IgD-negative memory B cell (primary cell): Measurements from ENCODE around the gene ADAMTS6. TPM values are rescaled to one million over a fixed set of nuclear protein-coding genes. Genes with fewer than 3 reads are reported as not detected.

Experiments
- H3K27ac Mint-ChIP-seq, 3 donors: one replicate each; pipeline ENCODE4 v1.8.0; 2020 to 2022; ENCODE audit warnings: mild to moderate bottlenecking in 3 of 3, mixed read lengths in 3 of 3, moderate library complexity in 1 of 3
- H3K27me3 Mint-ChIP-seq: one replicate; pipeline ENCODE4 v1.8.0; 2021; ENCODE audit warnings: mixed read lengths
- H3K36me3 Mint-ChIP-seq: one replicate; pipeline ENCODE4 v1.8.0; 2020; ENCODE audit warnings: mild to moderate bottlenecking, mixed read lengths
- H3K4me1 Mint-ChIP-seq, 3 donors: one replicate each; pipeline ENCODE4 v1.8.0; 2020 to 2022; ENCODE audit warnings: mixed read lengths in 3 of 3, mild to moderate bottlenecking in 1 of 3
- H3K4me3 Mint-ChIP-seq, 4 donors: one replicate each; pipeline ENCODE4 v1.8.0; 2020 to 2022; ENCODE audit warnings: mild to moderate bottlenecking in 4 of 4, mixed read lengths in 4 of 4, moderate library complexity in 3 of 4
- H3K9me3 Mint-ChIP-seq, 3 donors: one replicate each; pipeline ENCODE4 v1.8.0; 2020 to 2021; ENCODE audit warnings: mixed read lengths in 3 of 3, mild to moderate bottlenecking in 1 of 3
- polyA plus RNA-seq: library from polyadenylated mRNA; unstranded; fragments of 300-500 nt; fragmentation: Illumina TruSeq; gene quantifications from one replicate; pipeline ENCODE4 v1.2.3, GENCODE V29; 2021

ADAMTS6 gene
- polyA plus RNA-seq, 1 donor from 2014 or later: 0.88 TPM

- no peaks in the 10 kb centered on the region for H3K9me3 Mint-ChIP-seq
- H3K4me3 Mint-ChIP-seq: no peak overlapping the region
- H3K27me3 Mint-ChIP-seq: no peaks in the 10 kb centered on the region
- no peaks in the 10 kb centered on the region for H3K4me1 Mint-ChIP-seq
- peaks cover 4% of the 10 kb centered on the region for H3K36me3 Mint-ChIP-seq
- no peak overlapping the region for H3K27ac Mint-ChIP-seq
These were observed 220.2 kb downstream of the ADAMTS6 start for GRCh38 chr5:65261499-65261898.

GRCh38 chr5:65255294-65255693 is 226.4 kb downstream of the ADAMTS6 start:
- no peaks in the 10 kb centered on the region for H3K4me1 Mint-ChIP-seq
- no peak overlapping the region for H3K27ac Mint-ChIP-seq
- H3K27me3 Mint-ChIP-seq: no peaks in the 10 kb centered on the region
- H3K9me3 Mint-ChIP-seq: no peaks in the 10 kb centered on the region
- no peak overlapping the region for H3K4me3 Mint-ChIP-seq
- peaks cover 4% of the 10 kb centered on the region for H3K36me3 Mint-ChIP-seq

GRCh38 chr5:65252977-65253376 is 228.7 kb downstream of the ADAMTS6 start:
- no peaks in the 10 kb centered on the region for H3K27me3 Mint-ChIP-seq
- H3K36me3 Mint-ChIP-seq: no peaks in the 10 kb centered on the region
- no peaks in the 10 kb centered on the region for H3K9me3 Mint-ChIP-seq
- no peak overlapping the region for H3K4me3 Mint-ChIP-seq
- H3K27ac Mint-ChIP-seq: no peak overlapping the region
- H3K4me1 Mint-ChIP-seq: no peaks in the 10 kb centered on the region

- Mint-ChIP-seq H3K4me1 (no peaks in the 10 kb centered on the region), H3K36me3 (no peaks in the 10 kb centered on the region), H3K4me3 (no peak overlapping the region), H3K27ac (no peak overlapping the region), H3K9me3 (no peaks in the 10 kb centered on the region), H3K27me3 (no peaks in the 10 kb centered on the region)
These were observed 232.8 kb downstream of the ADAMTS6 start for GRCh38 chr5:65248896-65249295.

- Mint-ChIP-seq H3K27ac (no peak overlapping the region), H3K4me3 (no peak overlapping the region), H3K4me1 (no peaks in the 10 kb centered on the region), H3K36me3 (no peaks in the 10 kb centered on the region), H3K9me3 (no peaks in the 10 kb centered on the region), H3K27me3 (no peaks in the 10 kb centered on the region)
These were observed 234.1 kb downstream of the ADAMTS6 start for GRCh38 chr5:65247594-65247993.

- Mint-ChIP-seq H3K4me1 (no peaks in the 10 kb centered on the region), H3K27me3 (no peaks in the 10 kb centered on the region), H3K27ac (no peak overlapping the region), H3K4me3 (no peak overlapping the region), H3K36me3 (no peaks in the 10 kb centered on the region), H3K9me3 (no peaks in the 10 kb centered on the region)
These were observed 235.0 kb downstream of the ADAMTS6 start for GRCh38 chr5:65246741-65247140.

- H3K36me3 Mint-ChIP-seq: no peaks in the 10 kb centered on the region
- H3K9me3 Mint-ChIP-seq: no peaks in the 10 kb centered on the region
- no peaks in the 10 kb centered on the region for H3K4me1 Mint-ChIP-seq
- H3K27ac Mint-ChIP-seq: no peak overlapping the region
- no peak overlapping the region for H3K4me3 Mint-ChIP-seq
- H3K27me3 Mint-ChIP-seq: no peaks in the 10 kb centered on the region
These were observed 237.7 kb downstream of the ADAMTS6 start for GRCh38 chr5:65244031-65244430.

GRCh38 chr5:65243161-65243560 is 238.6 kb downstream of the ADAMTS6 start:
- Mint-ChIP-seq H3K27ac (no peak overlapping the region), H3K36me3 (no peaks in the 10 kb centered on the region), H3K27me3 (no peaks in the 10 kb centered on the region), H3K4me1 (no peaks in the 10 kb centered on the region), H3K4me3 (no peak overlapping the region), H3K9me3 (no peaks in the 10 kb centered on the region)

GRCh38 chr5:65229841-65230240 is 251.9 kb downstream of the ADAMTS6 start:
- H3K9me3 Mint-ChIP-seq: peaks cover 4 to 32% (median 19%) of the 10 kb centered on the region in 3 donors
- H3K4me1 Mint-ChIP-seq: peaks cover 0 to 2% (median 0%) of the 10 kb centered on the region in 3 donors
- H3K36me3 Mint-ChIP-seq: peaks cover 19% of the 10 kb centered on the region
- no peak overlapping the region for H3K27ac Mint-ChIP-seq
- no peak overlapping the region for H3K4me3 Mint-ChIP-seq
- H3K27me3 Mint-ChIP-seq: no peaks in the 10 kb centered on the region

GRCh38 chr5:65213921-65214525 is 267.7 kb downstream of the ADAMTS6 start:
- Mint-ChIP-seq H3K4me1 (peaks cover 0 to 2% (median 1%) of the 10 kb centered on the region in 3 donors), H3K27me3 (no peaks in the 10 kb centered on the region), H3K36me3 (peaks cover 5% of the 10 kb centered on the region), H3K9me3 (no peaks in the 10 kb centered on the region), H3K4me3 (no peak overlapping the region), H3K27ac (peak overlapping the region in 1 of 3 donors; percentile 26)

GRCh38 chr5:65209341-65209740 is 272.4 kb downstream of the ADAMTS6 start:
- no peaks in the 10 kb centered on the region for H3K27me3 Mint-ChIP-seq
- H3K36me3 Mint-ChIP-seq: peaks cover 6% of the 10 kb centered on the region
- no peaks in the 10 kb centered on the region for H3K9me3 Mint-ChIP-seq
- peaks cover 0 to 2% (median 0%) of the 10 kb centered on the region in 3 donors for H3K4me1 Mint-ChIP-seq
- peak overlapping the region in 1 of 3 donors; percentile 50 for H3K27ac Mint-ChIP-seq
- H3K4me3 Mint-ChIP-seq: no peak overlapping the region

- Mint-ChIP-seq H3K27me3 (no peaks in the 10 kb centered on the region), H3K4me1 (no peaks in the 10 kb centered on the region), H3K4me3 (no peak overlapping the region), H3K27ac (no peak overlapping the region), H3K36me3 (peaks cover 5% of the 10 kb centered on the region), H3K9me3 (no peaks in the 10 kb centered on the region)
These were observed 276.8 kb downstream of the ADAMTS6 start for GRCh38 chr5:65204966-65205365.

GRCh38 chr5:65203746-65204145 is 278.0 kb downstream of the ADAMTS6 start:
- Mint-ChIP-seq H3K36me3 (peaks cover 1% of the 10 kb centered on the region), H3K9me3 (no peaks in the 10 kb centered on the region), H3K27ac (no peak overlapping the region), H3K4me3 (no peak overlapping the region), H3K4me1 (no peaks in the 10 kb centered on the region), H3K27me3 (no peaks in the 10 kb centered on the region)

- no peaks in the 10 kb centered on the region for H3K4me1 Mint-ChIP-seq
- H3K36me3 Mint-ChIP-seq: peaks cover 4% of the 10 kb centered on the region
- H3K27me3 Mint-ChIP-seq: no peaks in the 10 kb centered on the region
- no peak overlapping the region for H3K4me3 Mint-ChIP-seq
- H3K27ac Mint-ChIP-seq: no peak overlapping the region
- H3K9me3 Mint-ChIP-seq: no peaks in the 10 kb centered on the region
These were observed 281.6 kb downstream of the ADAMTS6 start for GRCh38 chr5:65199993-65200675.

GRCh38 chr5:65198456-65199120 is 283.1 kb downstream of the ADAMTS6 start:
- peaks cover 0 to 1% (median 0%) of the 10 kb centered on the region in 3 donors for H3K9me3 Mint-ChIP-seq
- no peaks in the 10 kb centered on the region for H3K4me1 Mint-ChIP-seq
- no peaks in the 10 kb centered on the region for H3K27me3 Mint-ChIP-seq
- H3K27ac Mint-ChIP-seq: no peak overlapping the region
- peaks cover 4% of the 10 kb centered on the region for H3K36me3 Mint-ChIP-seq
- no peak overlapping the region for H3K4me3 Mint-ChIP-seq
